Measurements from ENCODE around the gene OR1M1.
"Not testable (repeated sequence)": the region's sequence is repeated elsewhere in the genome, so short reads cannot be mapped to it uniquely, and the experiment has no call there.

The OR1M1 gene

GRCh38 chr19:9054207-9054606 lies 32.7 kb upstream of the OR1M1 start:
- Histone ChIP-seq H3K36me3 (ENCODE audit: control insufficient read depth, insufficient read depth, low read length) (no peaks in the 10 kb centered on the region), H3K4me2 (ENCODE audit: low read length) (no peak overlapping the region), H3K79me2 (no peaks in the 10 kb centered on the region), H3K4me1 (no peaks in the 10 kb centered on the region), H3K9ac (no peak overlapping the region), H3K9me3 (ENCODE audit: control insufficient read depth, low read length) (no peaks in the 10 kb centered on the region), H3K27me3 (ENCODE audit: control insufficient read depth, insufficient read depth, low read length) (peaks cover 4% of the 10 kb centered on the region), H3K27ac (no peak overlapping the region), H2AFZ (no peak overlapping the region), H3K4me3 (ENCODE audit: low read depth, low read length) (no peak overlapping the region)
- TF ChIP-seq CTCF (IDR thresholded peaks at IDR 0.05) = no peak

GRCh38 chr19:9054765-9055164 lies 32.1 kb upstream of the OR1M1 start:
- H3K4me1 ChIP-seq = no peaks in the 10 kb centered on the region
- TF ChIP-seq CTCF (IDR thresholded peaks at IDR 0.05) = no peak
- H3K4me3 ChIP-seq (ENCODE audit: low read depth, low read length) = no peak overlapping the region
- H3K27ac ChIP-seq = no peak overlapping the region
- H3K4me2 ChIP-seq (ENCODE audit: low read length) = no peak overlapping the region
- peaks cover 4% of the 10 kb centered on the region for H3K27me3 ChIP-seq (ENCODE audit: control insufficient read depth, insufficient read depth, low read length)
- H3K9ac ChIP-seq = no peak overlapping the region
- H3K9me3 ChIP-seq (ENCODE audit: control insufficient read depth, low read length) = no peaks in the 10 kb centered on the region
- H2AFZ ChIP-seq = no peak overlapping the region
- no peaks in the 10 kb centered on the region for H3K79me2 ChIP-seq
- no peaks in the 10 kb centered on the region for H3K36me3 ChIP-seq (ENCODE audit: control insufficient read depth, insufficient read depth, low read length)

- H3K4me3 ChIP-seq (ENCODE audit: low read depth, low read length); H2AFZ ChIP-seq; H3K4me1 ChIP-seq; H3K27ac ChIP-seq; H3K9ac ChIP-seq; H3K79me2 ChIP-seq; H3K27me3 ChIP-seq (ENCODE audit: control insufficient read depth, insufficient read depth, low read length); H3K4me2 ChIP-seq (ENCODE audit: low read length); H3K9me3 ChIP-seq (ENCODE audit: control insufficient read depth, low read length); H3K36me3 ChIP-seq (ENCODE audit: control insufficient read depth, insufficient read depth, low read length): not testable (repeated sequence)
Measured at GRCh38 chr19:9056131-9056530, 30.7 kb upstream of the OR1M1 start.

GRCh38 chr19:9057505-9058258 lies 29.2 kb upstream of the OR1M1 start:
- Histone ChIP-seq H3K4me1 (no peaks in the 10 kb centered on the region), H3K4me3 (ENCODE audit: low read depth, low read length) (no peak overlapping the region), H3K9ac (no peak overlapping the region), H3K79me2 (no peaks in the 10 kb centered on the region), H2AFZ (no peak overlapping the region), H3K27ac (no peak overlapping the region), H3K9me3 (ENCODE audit: control insufficient read depth, low read length) (no peaks in the 10 kb centered on the region), H3K4me2 (ENCODE audit: low read length) (no peak overlapping the region), H3K27me3 (ENCODE audit: control insufficient read depth, insufficient read depth, low read length) (peaks cover 4% of the 10 kb centered on the region), H3K36me3 (ENCODE audit: control insufficient read depth, insufficient read depth, low read length) (no peaks in the 10 kb centered on the region)
- TF ChIP-seq CTCF (IDR thresholded peaks at IDR 0.05) = no peak

- Histone ChIP-seq H3K79me2 (no peaks in the 10 kb centered on the region), H3K27ac (no peak overlapping the region), H3K9ac (no peak overlapping the region), H3K4me1 (no peaks in the 10 kb centered on the region), H2AFZ (no peak overlapping the region), H3K36me3 (ENCODE audit: control insufficient read depth, insufficient read depth, low read length) (no peaks in the 10 kb centered on the region), H3K4me3 (ENCODE audit: low read depth, low read length) (no peak overlapping the region), H3K27me3 (ENCODE audit: control insufficient read depth, insufficient read depth, low read length) (peaks cover 4% of the 10 kb centered on the region), H3K9me3 (ENCODE audit: control insufficient read depth, low read length) (no peaks in the 10 kb centered on the region), H3K4me2 (ENCODE audit: low read length) (no peak overlapping the region)
- TF ChIP-seq CTCF (IDR thresholded peaks at IDR 0.05) = no peak
Measured at GRCh38 chr19:9058905-9059667, 27.8 kb upstream of the OR1M1 start.

Measured in parathyroid adenoma (tissue), 2 donors.